ENCODE measurements around the gene MLYCD.
A peak's percentile ranks its signal among the peaks of the same experiment; 100 is the strongest.

The MLYCD gene

DNA sequence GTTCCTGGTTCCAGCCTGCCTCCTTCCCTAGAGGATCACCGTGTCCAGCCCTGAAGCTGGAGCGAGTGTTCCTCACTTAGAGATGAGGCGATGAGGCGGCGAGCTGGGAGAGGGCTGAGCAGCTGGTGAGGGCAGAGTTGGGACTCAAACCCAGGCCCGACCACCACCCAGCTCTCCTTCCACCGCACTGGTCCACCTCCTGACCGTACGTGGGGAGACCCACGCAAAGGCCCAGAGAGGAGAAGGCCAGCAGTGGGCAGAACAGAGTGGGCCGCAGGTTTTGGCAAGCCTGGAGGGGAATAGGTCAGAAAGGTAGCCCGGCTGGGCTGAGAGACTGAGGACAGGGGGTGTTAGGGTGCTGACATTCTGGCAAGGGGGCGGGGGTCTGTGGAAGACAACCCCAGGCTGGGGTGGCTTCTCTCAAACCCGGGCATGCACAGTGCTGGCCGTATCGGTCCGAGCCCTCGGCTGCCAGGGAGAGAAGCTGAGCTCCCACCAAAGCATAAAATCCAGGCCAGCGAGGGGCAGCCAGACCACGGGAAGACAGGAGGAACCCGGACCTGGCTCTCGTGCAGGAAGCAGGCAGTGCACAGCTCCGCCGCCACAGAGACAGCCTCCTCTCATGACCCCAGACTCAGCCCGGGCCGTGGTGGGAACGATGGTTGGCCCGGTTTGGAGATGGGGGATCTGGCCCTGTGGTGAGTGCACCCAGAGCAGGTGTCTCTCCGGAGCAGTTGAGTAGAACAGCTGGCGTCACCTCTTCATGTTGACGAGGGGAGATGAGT lies 24.9 kb downstream of the MLYCD start:
- H3K9ac ChIP-seq (ENCODE audit: low read length in 5 of 5) = no peak overlapping the region
- H3K4me1 ChIP-seq (ENCODE audit: control insufficient read depth in 5 of 5, insufficient read depth in 5 of 5, low read length in 5 of 5) = peaks cover 0 to 20% (median 11%) of the 10 kb centered on the region in 5 donors
- no peaks in the 10 kb centered on the region for H3K27me3 ChIP-seq (ENCODE audit: control insufficient read depth in 5 of 5, insufficient read depth in 4 of 5, low read length in 5 of 5)
- no peak overlapping the region for H3K4me3 ChIP-seq (ENCODE audit: low read depth in 1 of 5, low read length in 5 of 5)
- H3K36me3 ChIP-seq (ENCODE audit: control insufficient read depth in 5 of 5, insufficient read depth in 5 of 5, low read length in 5 of 5) = peaks cover 0 to 48% (median 40%) of the 10 kb centered on the region in 5 donors
- H3K27ac ChIP-seq (ENCODE audit: low read depth, low read length) = no peak overlapping the region
- no peaks in the 10 kb centered on the region for H3K9me3 ChIP-seq (ENCODE audit: control insufficient read depth in 5 of 5, low read length in 5 of 5)

DNA sequence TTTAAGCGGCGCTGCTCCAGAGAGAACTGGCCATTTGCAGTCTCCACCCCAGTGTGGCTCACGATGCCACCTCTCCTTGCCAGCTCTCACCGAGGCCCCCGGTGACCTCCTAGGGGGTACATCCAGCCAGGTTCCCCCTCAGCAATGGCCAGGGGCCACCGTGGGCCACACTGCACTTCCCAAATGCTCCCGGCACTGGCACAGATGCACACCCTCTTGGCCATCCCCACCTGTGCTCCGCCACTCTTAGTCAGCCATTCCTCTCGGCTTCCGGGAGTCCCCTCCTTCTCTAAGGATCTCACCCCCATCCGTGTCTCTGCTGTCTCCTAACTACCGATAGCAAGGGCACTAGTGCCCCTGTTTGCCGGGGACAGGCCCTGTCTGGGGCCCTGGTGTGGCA lies 25.8 kb downstream of the MLYCD start:
- Histone ChIP-seq H3K9me3 (ENCODE audit: control insufficient read depth in 5 of 5, low read length in 5 of 5) (no peaks in the 10 kb centered on the region), H3K27me3 (ENCODE audit: control insufficient read depth in 5 of 5, insufficient read depth in 4 of 5, low read length in 5 of 5) (no peaks in the 10 kb centered on the region), H3K9ac (ENCODE audit: low read length in 5 of 5) (no peak overlapping the region), H3K4me1 (ENCODE audit: control insufficient read depth in 5 of 5, insufficient read depth in 5 of 5, low read length in 5 of 5) (peaks cover 0 to 20% (median 11%) of the 10 kb centered on the region in 5 donors), H3K36me3 (ENCODE audit: control insufficient read depth in 5 of 5, insufficient read depth in 5 of 5, low read length in 5 of 5) (peaks cover 0 to 42% (median 30%) of the 10 kb centered on the region in 5 donors), H3K4me3 (ENCODE audit: low read depth in 1 of 5, low read length in 5 of 5) (no peak overlapping the region), H3K27ac (ENCODE audit: low read depth, low read length) (no peak overlapping the region)

DNA sequence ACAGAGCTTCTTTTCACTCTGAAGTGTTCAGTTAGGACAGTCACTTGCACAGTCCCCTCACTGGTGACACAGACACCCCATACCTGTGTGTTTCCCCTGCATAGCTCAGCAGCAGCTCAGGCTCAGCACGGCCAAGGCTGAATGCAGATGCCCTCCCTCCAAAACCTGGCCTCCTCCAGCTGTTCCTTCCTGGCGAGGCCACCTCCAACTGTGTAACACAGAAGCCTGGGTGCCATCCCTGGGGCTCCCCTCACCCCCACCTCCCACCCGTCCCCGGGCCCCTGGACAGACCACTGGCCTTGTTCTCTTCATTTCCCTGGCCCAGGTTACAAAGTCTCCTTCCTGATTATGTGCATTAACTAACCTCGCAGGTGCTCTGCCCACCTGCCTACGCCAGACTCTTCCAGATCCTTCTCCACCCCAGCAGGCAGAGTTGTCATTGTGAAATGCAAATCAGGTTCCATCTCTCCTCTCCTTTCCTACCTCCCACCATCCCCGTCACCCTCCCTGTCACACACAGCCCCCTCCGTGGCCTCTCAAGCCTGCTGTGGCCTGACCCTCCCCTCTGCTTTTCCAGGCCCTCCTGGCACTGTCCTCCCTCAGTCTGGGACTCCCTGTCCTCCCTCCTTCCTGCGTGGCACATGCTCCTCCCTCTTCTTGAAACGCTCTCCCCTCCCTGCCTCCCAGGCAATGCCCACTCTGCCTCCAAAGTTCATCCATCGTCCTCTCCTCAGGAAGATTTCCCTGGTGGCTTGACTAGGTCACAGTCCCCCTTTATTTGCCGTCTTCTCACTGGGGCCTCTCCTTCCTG lies 26.4 kb downstream of the MLYCD start:
- peaks cover 0 to 20% (median 11%) of the 10 kb centered on the region in 5 donors for H3K4me1 ChIP-seq (ENCODE audit: control insufficient read depth in 5 of 5, insufficient read depth in 5 of 5, low read length in 5 of 5)
- no peak overlapping the region for H3K27ac ChIP-seq (ENCODE audit: low read depth, low read length)
- H3K9me3 ChIP-seq (ENCODE audit: control insufficient read depth in 5 of 5, low read length in 5 of 5) = no peaks in the 10 kb centered on the region
- H3K4me3 ChIP-seq (ENCODE audit: low read depth in 1 of 5, low read length in 5 of 5) = no peak overlapping the region
- no peaks in the 10 kb centered on the region for H3K27me3 ChIP-seq (ENCODE audit: control insufficient read depth in 5 of 5, insufficient read depth in 4 of 5, low read length in 5 of 5)
- H3K36me3 ChIP-seq (ENCODE audit: control insufficient read depth in 5 of 5, insufficient read depth in 5 of 5, low read length in 5 of 5) = peaks cover 0 to 36% (median 24%) of the 10 kb centered on the region in 5 donors
- H3K9ac ChIP-seq (ENCODE audit: low read length in 5 of 5) = no peak overlapping the region

DNA sequence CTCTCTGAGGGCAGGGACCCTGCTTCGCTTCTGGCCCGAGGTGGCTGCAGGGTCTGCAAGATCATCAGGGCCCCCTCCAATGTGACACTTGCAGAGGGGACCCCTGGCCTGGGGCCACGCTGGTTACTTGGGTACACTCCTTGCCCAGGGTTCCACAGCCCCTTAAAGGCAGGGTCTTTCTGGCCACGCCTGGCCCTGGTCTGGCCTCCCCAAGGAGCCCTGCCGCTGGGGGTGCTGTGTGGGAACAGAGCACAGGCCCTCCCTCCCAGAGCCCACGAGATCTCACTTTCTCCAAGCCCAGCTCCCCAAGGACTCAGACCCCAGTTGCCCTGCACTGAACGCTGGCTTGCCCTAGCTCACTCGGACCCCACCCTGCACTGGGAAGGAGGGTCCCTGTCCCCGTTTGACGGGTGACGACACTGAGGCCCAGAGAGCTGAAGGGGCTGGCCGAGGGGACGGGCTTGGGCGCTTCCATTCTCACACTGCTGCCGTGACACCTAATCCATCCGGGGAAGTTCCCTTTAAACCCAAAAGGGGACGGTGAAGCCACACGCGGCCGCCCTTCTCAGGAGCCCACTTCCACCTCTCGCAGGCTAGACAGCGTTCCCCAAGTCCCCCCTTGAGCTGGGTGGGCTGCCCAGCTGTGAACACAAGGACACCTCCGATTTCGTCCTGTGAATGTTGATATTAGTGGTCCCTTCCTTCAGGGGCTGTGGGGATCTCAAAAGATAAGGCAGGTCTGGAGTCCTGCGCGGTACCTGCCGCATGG lies 27.2 kb downstream of the MLYCD start:
- Histone ChIP-seq H3K27ac (ENCODE audit: low read depth, low read length) (no peak overlapping the region), H3K36me3 (ENCODE audit: control insufficient read depth in 5 of 5, insufficient read depth in 5 of 5, low read length in 5 of 5) (peaks cover 0 to 29% (median 22%) of the 10 kb centered on the region in 5 donors), H3K4me1 (ENCODE audit: control insufficient read depth in 5 of 5, insufficient read depth in 5 of 5, low read length in 5 of 5) (peaks cover 0 to 20% (median 11%) of the 10 kb centered on the region in 5 donors), H3K4me3 (ENCODE audit: low read depth in 1 of 5, low read length in 5 of 5) (no peak overlapping the region), H3K27me3 (ENCODE audit: control insufficient read depth in 5 of 5, insufficient read depth in 4 of 5, low read length in 5 of 5) (no peaks in the 10 kb centered on the region), H3K9ac (ENCODE audit: low read length in 5 of 5) (peak overlapping the region in 1 of 5 donors; percentile 10), H3K9me3 (ENCODE audit: control insufficient read depth in 5 of 5, low read length in 5 of 5) (no peaks in the 10 kb centered on the region)

DNA sequence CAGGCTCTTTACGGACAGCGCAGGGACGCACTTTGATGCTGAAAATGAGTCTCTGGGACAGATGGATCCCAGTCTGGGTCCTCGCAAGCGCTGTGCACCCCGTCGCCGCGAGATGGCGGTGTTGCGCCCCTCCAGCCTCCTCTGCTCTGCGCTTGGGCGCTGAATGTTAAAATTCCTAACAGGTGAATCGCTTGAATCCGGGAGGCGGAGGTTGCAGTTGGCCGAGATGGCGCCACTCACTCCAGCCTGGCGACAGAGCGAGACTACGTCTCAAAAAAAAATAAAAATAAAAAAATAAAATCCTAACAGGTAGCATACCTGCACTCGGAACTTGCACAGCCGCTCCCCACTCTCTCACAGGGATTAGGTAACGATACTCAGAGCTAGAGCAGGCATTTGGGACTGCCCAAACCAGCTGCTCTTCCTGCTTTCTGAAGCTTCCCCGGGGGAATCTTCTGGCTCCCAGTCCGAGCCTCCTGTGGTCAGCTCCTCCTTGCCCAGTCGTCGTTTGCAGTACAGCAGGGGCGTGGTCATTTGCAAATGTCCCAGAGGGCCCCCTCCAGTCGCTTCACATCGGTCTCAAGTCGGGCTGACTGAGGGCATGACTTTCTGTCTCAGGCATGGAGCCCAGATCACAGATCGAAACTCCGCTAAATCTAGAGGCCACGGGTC lies 27.9 kb downstream of the MLYCD start:
- Histone ChIP-seq H3K27ac (ENCODE audit: low read depth, low read length) (peak overlapping the region; percentile 35), H3K9ac (ENCODE audit: low read length in 5 of 5) (peak overlapping the region in 1 of 5 donors; percentile 10), H3K36me3 (ENCODE audit: control insufficient read depth in 5 of 5, insufficient read depth in 5 of 5, low read length in 5 of 5) (peaks cover 0 to 23% (median 17%) of the 10 kb centered on the region in 5 donors), H3K4me3 (ENCODE audit: low read depth in 1 of 5, low read length in 5 of 5) (no peak overlapping the region), H3K27me3 (ENCODE audit: control insufficient read depth in 5 of 5, insufficient read depth in 4 of 5, low read length in 5 of 5) (no peaks in the 10 kb centered on the region), H3K4me1 (ENCODE audit: control insufficient read depth in 5 of 5, insufficient read depth in 5 of 5, low read length in 5 of 5) (peaks cover 0 to 20% (median 11%) of the 10 kb centered on the region in 5 donors), H3K9me3 (ENCODE audit: control insufficient read depth in 5 of 5, low read length in 5 of 5) (no peaks in the 10 kb centered on the region)

DNA sequence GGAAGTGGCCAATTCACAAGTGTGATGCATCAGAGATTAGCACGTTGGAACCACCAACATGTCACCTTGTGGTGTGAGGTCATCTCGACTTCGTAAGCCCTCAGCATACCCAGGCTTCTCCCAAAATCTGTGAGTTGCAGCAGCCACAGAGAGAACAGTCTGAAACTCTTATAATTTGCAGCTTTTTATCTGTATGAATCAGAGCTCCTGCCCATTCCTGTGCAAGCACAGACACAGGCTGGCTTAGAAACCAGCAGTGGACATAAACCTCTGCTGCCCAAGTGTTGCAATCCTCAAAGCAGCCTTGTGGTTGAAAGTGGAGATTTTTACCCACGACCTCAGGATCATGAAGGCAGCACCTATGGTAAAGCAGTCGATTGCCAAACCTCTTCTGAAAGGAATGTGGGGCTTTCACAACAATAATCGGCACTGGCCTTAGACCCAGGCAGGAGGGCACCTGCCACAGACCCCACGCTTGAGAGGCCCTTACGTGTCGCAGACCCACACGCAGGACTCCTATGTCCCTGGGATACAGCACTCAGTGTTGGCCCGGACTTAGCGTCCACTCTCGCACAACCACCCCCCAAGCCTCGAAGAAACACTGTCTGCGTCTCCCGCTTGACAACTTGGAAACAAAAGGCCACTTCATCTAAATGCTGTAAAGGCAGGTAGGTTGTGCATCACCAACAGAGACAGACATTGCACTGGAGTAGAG lies 29.6 kb downstream of the MLYCD start:
- Histone ChIP-seq H3K9me3 (ENCODE audit: control insufficient read depth in 5 of 5, low read length in 5 of 5) (no peaks in the 10 kb centered on the region), H3K36me3 (ENCODE audit: control insufficient read depth in 5 of 5, insufficient read depth in 5 of 5, low read length in 5 of 5) (peaks cover 0 to 17% (median 10%) of the 10 kb centered on the region in 5 donors)

DNA sequence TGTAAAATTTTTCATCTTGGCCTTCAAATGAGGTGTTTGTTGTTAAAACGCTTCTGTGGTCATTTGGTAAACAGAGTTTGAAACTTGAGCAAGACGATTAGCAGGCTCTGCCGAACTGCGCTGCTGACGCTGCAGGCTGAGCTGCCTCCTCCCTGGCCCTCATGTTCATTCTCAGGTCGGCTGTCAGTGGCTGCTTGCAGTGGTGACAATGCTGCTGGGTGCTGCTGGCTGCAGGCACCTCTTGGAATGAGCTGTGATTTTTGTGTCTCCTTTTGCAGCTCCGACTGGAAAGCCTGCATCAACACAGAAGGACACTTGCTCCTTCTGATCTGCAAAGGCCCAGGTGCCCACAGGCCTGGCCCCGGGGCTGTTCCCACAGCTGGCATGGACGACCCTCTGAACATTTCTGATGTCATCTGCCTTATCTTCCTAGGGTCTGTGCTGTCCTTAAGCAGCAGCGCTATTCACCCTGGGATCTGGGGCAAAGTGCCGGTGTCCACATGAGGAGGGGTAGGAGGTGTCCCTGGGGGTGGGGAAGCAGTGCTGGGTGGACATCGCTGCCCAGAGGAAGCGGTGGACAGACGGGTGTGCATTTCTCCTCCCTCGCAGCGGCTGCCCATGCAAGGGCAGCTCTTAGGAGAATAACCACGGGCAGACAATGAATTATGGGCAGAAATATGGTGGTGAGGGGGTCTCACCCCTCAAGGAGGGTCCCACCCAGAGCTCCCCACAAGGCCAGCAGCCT lies 31.1 kb downstream of the MLYCD start:
- no peaks in the 10 kb centered on the region for H3K9me3 ChIP-seq (ENCODE audit: control insufficient read depth in 5 of 5, low read length in 5 of 5)
- peaks cover 0 to 11% (median 3%) of the 10 kb centered on the region in 5 donors for H3K27me3 ChIP-seq (ENCODE audit: control insufficient read depth in 5 of 5, insufficient read depth in 4 of 5, low read length in 5 of 5)
- peaks cover 0 to 7% (median under 1%) of the 10 kb centered on the region in 5 donors for H3K36me3 ChIP-seq (ENCODE audit: control insufficient read depth in 5 of 5, insufficient read depth in 5 of 5, low read length in 5 of 5)
- H3K27ac ChIP-seq (ENCODE audit: low read depth, low read length) = no peak overlapping the region
- H3K4me3 ChIP-seq (ENCODE audit: low read depth in 1 of 5, low read length in 5 of 5) = no peak overlapping the region
- peaks cover 0 to 12% (median 9%) of the 10 kb centered on the region in 5 donors for H3K4me1 ChIP-seq (ENCODE audit: control insufficient read depth in 5 of 5, insufficient read depth in 5 of 5, low read length in 5 of 5)
- H3K9ac ChIP-seq (ENCODE audit: low read length in 5 of 5) = no peak overlapping the region

More for the DNA sequence above, 29.6 kb downstream of the MLYCD start:
- Histone ChIP-seq H3K27ac (ENCODE audit: low read depth, low read length) (no peak overlapping the region), H3K4me3 (ENCODE audit: low read depth in 1 of 5, low read length in 5 of 5) (no peak overlapping the region), H3K9ac (ENCODE audit: low read length in 5 of 5) (no peak overlapping the region), H3K4me1 (ENCODE audit: control insufficient read depth in 5 of 5, insufficient read depth in 5 of 5, low read length in 5 of 5) (peaks cover 0 to 13% (median 9%) of the 10 kb centered on the region in 5 donors), H3K27me3 (ENCODE audit: control insufficient read depth in 5 of 5, insufficient read depth in 4 of 5, low read length in 5 of 5) (peaks cover 0 to 3% (median 0%) of the 10 kb centered on the region in 5 donors)

DNA sequence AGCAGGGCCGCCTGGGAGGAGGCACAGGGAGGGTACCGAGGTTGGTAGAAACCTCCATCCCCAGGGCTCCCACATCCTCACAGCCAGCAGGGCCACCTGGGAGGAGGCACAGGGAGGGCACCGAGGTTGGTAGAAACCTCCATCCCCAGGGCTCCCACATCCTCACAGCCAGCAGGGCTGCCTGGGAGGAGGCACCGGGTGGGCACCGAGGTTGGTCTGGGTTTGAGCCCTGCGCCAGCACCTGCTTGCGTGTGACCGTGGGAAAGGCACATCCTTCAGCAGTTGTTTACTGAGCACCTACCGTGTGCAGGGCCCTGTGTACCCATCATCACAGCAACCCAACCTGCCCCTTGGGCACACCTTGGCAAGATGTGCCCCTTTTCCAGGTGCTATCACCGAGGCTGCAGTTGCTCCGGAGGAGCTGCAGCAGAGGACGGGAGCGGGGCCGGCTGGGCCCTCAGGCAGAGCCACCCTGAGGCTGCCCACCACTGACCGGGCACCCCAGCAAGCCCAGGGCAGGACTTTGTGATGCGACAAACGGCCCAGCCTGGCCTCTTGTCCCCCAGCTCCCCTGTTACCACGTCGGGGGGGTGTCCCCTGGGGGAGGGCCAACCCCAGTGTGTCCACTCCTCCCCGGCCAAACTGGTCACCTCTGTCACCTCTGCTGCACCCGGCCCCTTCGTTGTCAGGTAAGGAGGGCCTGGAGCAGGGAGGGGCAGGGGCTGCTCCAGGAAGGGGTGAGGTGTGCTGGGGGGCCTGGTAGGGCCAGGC lies 32.0 kb downstream of the MLYCD start:
- Histone ChIP-seq H3K4me1 (ENCODE audit: control insufficient read depth in 5 of 5, insufficient read depth in 5 of 5, low read length in 5 of 5) (peaks cover 0 to 12% (median 9%) of the 10 kb centered on the region in 5 donors), H3K9me3 (ENCODE audit: control insufficient read depth in 5 of 5, low read length in 5 of 5) (no peaks in the 10 kb centered on the region), H3K27ac (ENCODE audit: low read depth, low read length) (no peak overlapping the region), H3K4me3 (ENCODE audit: low read depth in 1 of 5, low read length in 5 of 5) (no peak overlapping the region), H3K9ac (ENCODE audit: low read length in 5 of 5) (no peak overlapping the region), H3K36me3 (ENCODE audit: control insufficient read depth in 5 of 5, insufficient read depth in 5 of 5, low read length in 5 of 5) (peaks cover 0 to 6% (median 0%) of the 10 kb centered on the region in 5 donors), H3K27me3 (ENCODE audit: control insufficient read depth in 5 of 5, insufficient read depth in 4 of 5, low read length in 5 of 5) (peaks cover 0 to 14% (median 3%) of the 10 kb centered on the region in 5 donors)
